WERI-Rb-1 (cell line): ENCODE data around the gene ITIH5.

Experiments
- DNase-seq: peaks from one replicate; pipeline ENCODE4 v3.0.0-alpha.2; 2020
- H3K27ac ChIP-seq: fragments of 250-450 bp; sonication (Bioruptor Pico); 2 replicates; pipeline ENCODE4 v1.5.1; 2020; ENCODE audit warnings: mild to moderate bottlenecking, moderate library complexity
- H3K27me3 ChIP-seq: fragments of 250-450 bp; sonication (Bioruptor Pico); 2 replicates; pipeline ENCODE4 v1.5.1; 2021; ENCODE audit warnings: mild to moderate bottlenecking, low read depth, moderate library complexity; ENCODE audit not compliant: insufficient read depth, severe bottlenecking
- H3K36me3 ChIP-seq: fragments of 250-450 bp; sonication (Bioruptor Pico); 2 replicates; pipeline ENCODE4 v1.5.1; 2020; ENCODE audit warnings: mild to moderate bottlenecking, moderate library complexity
- H3K4me3 ChIP-seq: 2 replicates; pipeline ENCODE4 v1.5.1; 2011; ENCODE audit warnings: low read depth, mild to moderate bottlenecking, control low read depth, low read length
- H3K9me3 ChIP-seq: fragments of 250-450 bp; sonication (Bioruptor Pico); 2 replicates; pipeline ENCODE4 v1.5.1; 2021; ENCODE audit warnings: mild to moderate bottlenecking, moderate library complexity; ENCODE audit not compliant: severe bottlenecking
- TF ChIP-seq, protein P1 (sequence below): IDR thresholded peaks from 2 replicates; pipeline ENCODE4 v1.5.1; 2011; ENCODE audit warnings: low read depth, mild to moderate bottlenecking, control low read depth, inconsistent platforms, low read length

Gene ITIH5

GRCh38 chr10:7609556-7609955 is 57.2 kb downstream of the ITIH5 start:
- Histone ChIP-seq H3K4me3 (no peak overlapping the region), H3K36me3 (no peaks in the 10 kb centered on the region), H3K9me3 (no peaks in the 10 kb centered on the region), H3K27ac (no peak overlapping the region), H3K27me3 (no peaks in the 10 kb centered on the region)
- TF ChIP-seq, protein P1, sequence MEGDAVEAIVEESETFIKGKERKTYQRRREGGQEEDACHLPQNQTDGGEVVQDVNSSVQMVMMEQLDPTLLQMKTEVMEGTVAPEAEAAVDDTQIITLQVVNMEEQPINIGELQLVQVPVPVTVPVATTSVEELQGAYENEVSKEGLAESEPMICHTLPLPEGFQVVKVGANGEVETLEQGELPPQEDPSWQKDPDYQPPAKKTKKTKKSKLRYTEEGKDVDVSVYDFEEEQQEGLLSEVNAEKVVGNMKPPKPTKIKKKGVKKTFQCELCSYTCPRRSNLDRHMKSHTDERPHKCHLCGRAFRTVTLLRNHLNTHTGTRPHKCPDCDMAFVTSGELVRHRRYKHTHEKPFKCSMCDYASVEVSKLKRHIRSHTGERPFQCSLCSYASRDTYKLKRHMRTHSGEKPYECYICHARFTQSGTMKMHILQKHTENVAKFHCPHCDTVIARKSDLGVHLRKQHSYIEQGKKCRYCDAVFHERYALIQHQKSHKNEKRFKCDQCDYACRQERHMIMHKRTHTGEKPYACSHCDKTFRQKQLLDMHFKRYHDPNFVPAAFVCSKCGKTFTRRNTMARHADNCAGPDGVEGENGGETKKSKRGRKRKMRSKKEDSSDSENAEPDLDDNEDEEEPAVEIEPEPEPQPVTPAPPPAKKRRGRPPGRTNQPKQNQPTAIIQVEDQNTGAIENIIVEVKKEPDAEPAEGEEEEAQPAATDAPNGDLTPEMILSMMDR, result no peak
- DNase-seq, result no peak

GRCh38 chr10:7608001-7608400 is 58.8 kb downstream of the ITIH5 start:
- H3K27ac ChIP-seq, result no peak overlapping the region
- H3K9me3 ChIP-seq, result no peaks in the 10 kb centered on the region
- no peaks in the 10 kb centered on the region for H3K36me3 ChIP-seq
- DNase-seq, result no peak
- TF ChIP-seq, protein P1, result no peak
- no peak overlapping the region for H3K4me3 ChIP-seq
- H3K27me3 ChIP-seq, result no peaks in the 10 kb centered on the region

GRCh38 chr10:7606951-7607404 is 59.8 kb downstream of the ITIH5 start:
- H3K4me3 ChIP-seq, result no peak overlapping the region
- DNase-seq, result no peak
- H3K9me3 ChIP-seq, result no peaks in the 10 kb centered on the region
- no peak overlapping the region for H3K27ac ChIP-seq
- TF ChIP-seq, protein P1, result no peak
- H3K27me3 ChIP-seq, result no peaks in the 10 kb centered on the region
- no peaks in the 10 kb centered on the region for H3K36me3 ChIP-seq

GRCh38 chr10:7605565-7606295 is 61.0 kb downstream of the ITIH5 start:
- no peaks in the 10 kb centered on the region for H3K27me3 ChIP-seq
- no peak for DNase-seq
- no peaks in the 10 kb centered on the region for H3K9me3 ChIP-seq
- H3K36me3 ChIP-seq, result no peaks in the 10 kb centered on the region
- H3K27ac ChIP-seq, result no peak overlapping the region
- TF ChIP-seq, protein P1, result no peak
- H3K4me3 ChIP-seq, result no peak overlapping the region

GRCh38 chr10:7601023-7601656 is 65.6 kb downstream of the ITIH5 start:
- TF ChIP-seq, protein P1, result no peak
- Histone ChIP-seq H3K4me3 (no peak overlapping the region), H3K27ac (no peak overlapping the region), H3K9me3 (no peaks in the 10 kb centered on the region), H3K36me3 (no peaks in the 10 kb centered on the region), H3K27me3 (peaks cover 3% of the 10 kb centered on the region)
- no peak for DNase-seq
